Posterior vena cava (tissue), 2 donors: Measurements from ENCODE around the gene LAMA3. TPM values are rescaled to one million over a fixed set of nuclear protein-coding genes. Genes with fewer than 3 reads are reported as not detected.

Experiments
- DNase-seq: peaks from one replicate; pipeline ENCODE4 v3.0.0-alpha.2; 2020; ENCODE audit warnings: low spot score
- intact Hi-C, 2 donors: fragments of 100-400 bp; cut with DNase I; formaldehyde crosslinking; loops; one replicate each; pipeline versions ENCODE4 v1.14.1 to v1.14.2; 2022 to 2023
- long read RNA-seq, 2 donors: library from polyadenylated mRNA; unstranded; transcript quantifications; one replicate each; pipeline ENCODE4 v2.0.0, GENCODE V29; 2020 to 2021
- total RNA-seq, 2 donors: library from RNA; stranded (reverse); fragmentation: NEBNext Ultra II Directional; extraction: Animal tissue kit (Norgen Biotek cat#: 25700); gene quantifications; one replicate each; pipeline ENCODE4 v1.2.1, GENCODE V29; 2021
- donor health status: DM: yes; HTN: yes; CAD: no.
- donor health status: DM: yes; HTN: yes; CAD: no.

Gene LAMA3, protein sequence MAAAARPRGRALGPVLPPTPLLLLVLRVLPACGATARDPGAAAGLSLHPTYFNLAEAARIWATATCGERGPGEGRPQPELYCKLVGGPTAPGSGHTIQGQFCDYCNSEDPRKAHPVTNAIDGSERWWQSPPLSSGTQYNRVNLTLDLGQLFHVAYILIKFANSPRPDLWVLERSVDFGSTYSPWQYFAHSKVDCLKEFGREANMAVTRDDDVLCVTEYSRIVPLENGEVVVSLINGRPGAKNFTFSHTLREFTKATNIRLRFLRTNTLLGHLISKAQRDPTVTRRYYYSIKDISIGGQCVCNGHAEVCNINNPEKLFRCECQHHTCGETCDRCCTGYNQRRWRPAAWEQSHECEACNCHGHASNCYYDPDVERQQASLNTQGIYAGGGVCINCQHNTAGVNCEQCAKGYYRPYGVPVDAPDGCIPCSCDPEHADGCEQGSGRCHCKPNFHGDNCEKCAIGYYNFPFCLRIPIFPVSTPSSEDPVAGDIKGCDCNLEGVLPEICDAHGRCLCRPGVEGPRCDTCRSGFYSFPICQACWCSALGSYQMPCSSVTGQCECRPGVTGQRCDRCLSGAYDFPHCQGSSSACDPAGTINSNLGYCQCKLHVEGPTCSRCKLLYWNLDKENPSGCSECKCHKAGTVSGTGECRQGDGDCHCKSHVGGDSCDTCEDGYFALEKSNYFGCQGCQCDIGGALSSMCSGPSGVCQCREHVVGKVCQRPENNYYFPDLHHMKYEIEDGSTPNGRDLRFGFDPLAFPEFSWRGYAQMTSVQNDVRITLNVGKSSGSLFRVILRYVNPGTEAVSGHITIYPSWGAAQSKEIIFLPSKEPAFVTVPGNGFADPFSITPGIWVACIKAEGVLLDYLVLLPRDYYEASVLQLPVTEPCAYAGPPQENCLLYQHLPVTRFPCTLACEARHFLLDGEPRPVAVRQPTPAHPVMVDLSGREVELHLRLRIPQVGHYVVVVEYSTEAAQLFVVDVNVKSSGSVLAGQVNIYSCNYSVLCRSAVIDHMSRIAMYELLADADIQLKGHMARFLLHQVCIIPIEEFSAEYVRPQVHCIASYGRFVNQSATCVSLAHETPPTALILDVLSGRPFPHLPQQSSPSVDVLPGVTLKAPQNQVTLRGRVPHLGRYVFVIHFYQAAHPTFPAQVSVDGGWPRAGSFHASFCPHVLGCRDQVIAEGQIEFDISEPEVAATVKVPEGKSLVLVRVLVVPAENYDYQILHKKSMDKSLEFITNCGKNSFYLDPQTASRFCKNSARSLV (N-terminal part only)
- total RNA-seq = 10 to 100 TPM; 38.6 to 48.4 TPM
- long read RNA-seq, donor 1, partial matches to known transcripts = 14 of 22 reads
- long read RNA-seq, donor 1, other reads (novel, unspliced or antisense) = 7 of 22 reads
- long read RNA-seq, donor 2, partial matches to known transcripts = 4 of 10 reads
- long read RNA-seq, donor 2, other reads (novel, unspliced or antisense) = 6 of 10 reads

DNA sequence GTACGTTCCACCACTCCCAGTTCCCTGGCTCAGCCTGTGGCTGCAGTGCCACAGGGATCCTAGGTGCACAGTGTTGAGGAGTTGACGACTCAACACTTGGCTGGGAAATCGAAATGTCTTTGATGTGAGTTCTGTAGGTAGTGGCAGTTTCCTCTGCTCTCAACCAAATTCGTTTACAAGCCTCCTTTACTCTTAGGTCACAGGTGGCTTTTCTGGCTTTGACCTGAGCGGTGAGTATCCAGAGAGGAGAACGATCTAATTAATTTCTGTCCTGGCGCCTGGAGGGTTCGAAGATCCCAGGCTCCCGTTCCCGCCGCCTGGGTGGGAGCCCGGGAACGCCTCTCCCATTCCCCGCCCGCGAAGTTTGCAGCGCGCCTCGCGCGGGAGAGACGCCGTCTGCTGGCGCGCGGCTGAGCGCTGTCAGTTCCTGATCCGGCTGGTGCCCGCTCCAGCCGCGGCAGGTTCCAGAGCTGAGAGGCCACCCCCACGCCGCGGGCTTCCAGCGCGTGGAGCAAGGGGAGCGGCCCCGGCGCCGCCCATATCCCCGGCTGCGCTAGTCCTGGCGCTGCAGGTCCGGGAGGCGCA is at the start of gene LAMA3:
LAMA3 (plus strand) TSS at position 423 of the 585 bp plus-strand sequence. CDS start 231 bp downstream, outside the sequence.
- intact Hi-C loops = no loop called here
- peak; percentile 89 for DNase-seq

DNA sequence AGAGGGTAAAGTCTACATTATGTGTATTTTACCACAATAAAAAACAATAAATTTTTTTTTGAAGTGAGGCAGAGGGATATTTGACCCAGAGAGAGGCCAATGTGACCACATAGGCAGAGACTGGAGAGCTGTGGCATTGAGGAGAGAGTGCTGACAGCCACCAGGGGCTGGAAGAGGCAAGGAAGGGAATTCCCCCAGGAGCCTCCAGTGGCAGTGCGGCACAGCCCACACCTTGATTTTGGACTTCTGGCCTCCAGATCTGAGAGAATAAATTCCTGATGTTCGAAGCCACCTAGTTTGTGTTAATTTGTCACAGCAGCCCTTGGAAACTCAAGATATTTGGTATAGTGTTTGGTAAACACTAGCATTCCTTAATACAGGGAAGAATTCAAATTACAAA is 49.2 kb upstream of the LAMA3 start:
- DNase-seq = no peak
- intact Hi-C loops = no loop called here

DNA sequence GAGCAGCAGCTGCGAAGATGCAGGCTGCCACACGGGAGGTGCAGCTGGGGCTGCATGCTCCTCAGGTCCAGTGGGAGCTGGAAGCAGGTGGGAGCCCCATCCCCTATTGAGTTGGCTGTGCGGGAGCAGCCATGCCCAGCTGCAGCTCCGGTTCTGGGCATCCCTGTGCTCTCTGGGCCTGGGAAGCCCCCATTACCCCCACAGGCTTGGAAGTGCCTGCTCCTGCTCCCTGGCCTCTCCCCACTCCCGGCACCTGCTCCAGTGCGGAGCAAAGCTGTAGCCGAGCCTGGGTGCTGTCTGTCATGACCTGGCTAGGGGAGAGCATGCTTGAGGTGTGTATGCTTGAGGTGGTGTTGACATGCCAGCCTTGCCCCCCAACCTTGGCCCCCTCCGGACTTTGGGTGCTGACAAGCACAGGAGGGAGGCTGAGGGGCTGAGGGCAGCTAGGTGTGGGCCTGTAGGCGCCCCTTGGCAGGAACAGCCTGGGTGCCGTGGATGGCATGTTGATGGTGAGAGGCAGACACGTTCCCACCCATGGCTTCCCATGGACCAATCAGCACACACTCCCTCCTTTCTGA is 48.0 kb upstream of the LAMA3 start:
- DNase-seq = no peak
- intact Hi-C loops = no loop called here

DNA sequence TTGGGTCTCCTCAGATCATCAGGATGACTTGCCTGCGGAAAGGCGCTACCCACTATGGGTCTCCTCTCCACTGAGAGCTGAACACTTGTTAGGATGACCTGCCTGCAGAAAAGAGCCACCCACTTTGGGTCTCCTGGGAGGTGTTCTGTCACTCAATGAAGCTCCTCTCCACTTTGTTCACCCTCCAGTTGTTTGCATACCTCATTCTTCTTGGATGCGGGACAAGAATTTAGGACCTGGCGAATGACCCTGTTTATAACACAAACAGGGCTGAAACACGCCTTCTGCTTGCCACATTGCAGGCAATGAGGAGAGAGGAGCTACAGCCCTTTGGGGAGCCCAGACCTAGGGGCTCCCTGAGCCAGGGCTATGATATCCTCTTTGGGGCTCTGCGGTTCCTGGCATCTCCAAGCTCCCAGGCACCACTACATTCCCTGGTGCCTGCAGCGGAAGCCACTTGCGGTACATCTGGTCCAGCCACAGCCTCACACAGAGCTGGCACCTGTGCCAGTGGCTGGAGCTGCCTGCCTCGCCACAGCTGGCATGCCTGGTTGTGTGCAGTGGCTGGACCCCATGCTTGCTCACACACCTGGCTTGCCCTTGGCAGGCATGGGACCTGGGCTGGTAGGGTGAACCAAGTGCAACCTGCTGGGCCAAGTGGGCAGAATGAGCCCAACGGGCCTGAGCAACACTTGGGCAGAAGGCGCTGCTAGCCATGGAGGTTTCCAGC is 47.2 kb upstream of the LAMA3 start:
- intact Hi-C loops = no loop called here
- no peak for DNase-seq

DNA sequence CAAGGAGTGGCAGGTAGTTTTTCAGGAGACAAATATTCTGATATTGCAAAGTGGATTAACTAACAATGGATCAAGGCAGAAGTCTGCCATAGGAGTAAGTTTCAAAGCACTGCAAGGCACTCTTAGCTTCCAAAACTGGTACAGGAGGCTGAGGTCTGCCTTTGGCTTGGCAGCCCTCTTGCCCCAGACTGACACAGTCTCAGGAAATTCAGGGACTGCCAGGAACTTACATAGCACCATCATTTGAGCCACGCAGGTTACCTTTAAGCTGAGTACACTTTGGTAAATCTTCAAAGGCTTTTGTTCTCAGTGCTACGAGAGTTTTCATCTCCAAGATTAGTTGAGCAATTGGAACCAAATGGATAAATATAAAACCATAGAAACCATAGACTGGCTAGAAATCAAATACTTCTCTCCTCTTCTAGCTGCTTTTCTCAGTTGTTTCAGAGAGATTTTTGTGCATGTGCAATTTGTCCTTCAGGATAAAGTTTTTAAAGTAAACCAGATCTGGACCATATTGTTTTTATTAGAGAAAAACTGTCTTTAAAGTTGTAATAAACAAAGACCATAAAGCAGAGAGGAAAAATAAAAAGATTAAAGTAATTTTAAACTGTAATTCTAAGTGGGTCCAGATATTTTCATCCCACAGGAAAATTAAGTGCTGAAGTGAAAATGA is 45.3 kb upstream of the LAMA3 start:
- intact Hi-C loops = no loop called here
- no peak for DNase-seq

DNA sequence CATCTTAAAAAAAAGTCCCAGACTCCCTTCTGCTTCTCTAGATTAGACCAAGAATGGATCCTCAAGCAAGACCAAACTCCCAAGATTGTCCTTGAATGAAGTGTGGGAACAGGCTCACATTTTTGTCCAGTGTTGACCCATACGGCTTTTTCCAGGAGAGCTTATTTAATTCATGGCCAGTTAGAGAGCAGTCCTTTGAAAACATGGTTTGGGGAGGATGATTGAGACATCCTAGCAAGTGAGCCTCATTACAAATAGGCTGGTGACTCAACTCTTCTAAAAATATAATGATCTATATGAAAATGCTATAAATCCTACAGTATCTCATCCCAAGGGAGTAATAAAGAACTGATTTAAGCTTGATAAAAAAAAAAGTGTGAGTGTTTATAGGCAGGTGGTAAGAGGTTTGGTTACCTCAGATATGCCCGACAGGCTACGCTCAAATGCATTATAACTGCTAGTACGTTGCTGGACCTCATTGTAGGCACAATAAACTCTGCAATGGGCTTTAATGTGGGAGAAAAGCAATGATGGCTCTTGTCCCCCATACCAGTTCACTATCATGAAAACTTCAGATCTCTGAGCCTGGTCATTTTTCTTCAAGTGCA is 43.6 kb upstream of the LAMA3 start:
- no peak for DNase-seq
- intact Hi-C loops = no loop called here

DNA sequence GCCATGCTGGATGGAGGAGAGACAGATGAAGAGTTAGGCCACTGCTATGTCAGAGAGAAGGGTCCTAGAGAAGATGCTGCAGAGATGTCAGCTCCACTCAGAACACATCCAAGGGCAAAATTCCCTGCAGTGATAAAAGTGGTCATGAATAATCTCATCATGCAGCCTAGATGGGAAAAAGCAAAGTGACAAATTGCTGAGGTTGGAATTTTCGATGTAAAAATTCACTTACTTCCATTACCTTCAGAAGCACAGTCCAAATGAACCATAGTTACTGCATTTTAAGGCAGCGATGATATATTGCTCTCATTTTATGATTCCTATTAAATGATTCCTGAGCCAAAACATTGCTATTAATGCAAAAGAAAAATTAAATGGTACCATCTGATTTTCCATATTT is 43.0 kb upstream of the LAMA3 start:
- no peak for DNase-seq
- intact Hi-C loops = no loop called here

DNA sequence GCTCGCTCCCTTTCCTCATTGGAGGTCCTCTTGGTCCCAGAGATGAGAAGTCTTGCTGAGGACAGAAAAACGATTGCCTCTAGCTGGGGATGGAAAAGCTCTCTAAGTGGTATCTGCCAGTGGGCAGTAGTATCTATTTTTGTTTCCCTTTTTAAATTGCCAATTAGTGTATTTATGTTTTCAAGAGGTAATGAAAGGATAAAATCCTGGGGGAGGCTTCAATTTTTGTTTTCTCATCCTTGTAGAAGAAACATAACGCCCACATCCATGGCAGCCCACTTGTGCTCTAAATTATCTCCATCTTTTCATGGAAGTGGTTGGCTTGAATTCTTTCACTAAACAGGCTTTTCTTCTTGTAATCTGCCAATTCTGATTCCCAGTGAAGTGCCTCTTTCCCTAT is 40.8 kb upstream of the LAMA3 start:
- intact Hi-C loops = no loop called here
- DNase-seq = no peak

DNA sequence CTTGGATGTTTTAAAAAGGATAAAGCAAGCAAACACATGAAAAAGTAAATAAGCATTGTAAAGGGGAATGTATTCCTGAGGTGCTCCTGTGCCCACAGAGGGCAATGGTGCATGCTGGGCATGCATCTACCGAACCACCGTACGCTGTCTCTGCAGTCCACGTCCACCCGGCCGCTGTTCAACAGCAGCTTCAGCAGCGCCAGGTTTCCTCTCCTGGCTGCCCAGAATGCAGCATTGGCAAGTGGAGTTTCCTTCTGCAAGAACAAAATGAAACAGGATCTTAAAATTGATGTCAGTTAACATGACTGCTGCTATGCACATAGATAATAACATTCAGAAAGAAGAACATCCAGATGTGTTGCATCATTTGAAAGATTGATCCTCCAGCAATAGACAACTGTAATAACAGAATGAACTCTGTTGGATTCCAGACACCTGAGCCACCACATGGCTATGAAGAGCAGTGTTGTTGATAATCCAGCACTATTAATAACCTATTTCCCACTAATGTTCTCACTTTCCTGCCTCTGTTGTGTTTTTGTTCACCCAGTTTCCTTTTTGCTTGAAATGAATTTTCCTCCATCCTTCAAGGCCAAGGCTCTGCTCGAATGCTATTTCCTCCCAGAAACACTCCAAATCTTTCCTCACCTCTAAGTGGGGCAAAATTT is 40.2 kb upstream of the LAMA3 start:
- intact Hi-C loops = no loop called here
- DNase-seq = no peak

DNA sequence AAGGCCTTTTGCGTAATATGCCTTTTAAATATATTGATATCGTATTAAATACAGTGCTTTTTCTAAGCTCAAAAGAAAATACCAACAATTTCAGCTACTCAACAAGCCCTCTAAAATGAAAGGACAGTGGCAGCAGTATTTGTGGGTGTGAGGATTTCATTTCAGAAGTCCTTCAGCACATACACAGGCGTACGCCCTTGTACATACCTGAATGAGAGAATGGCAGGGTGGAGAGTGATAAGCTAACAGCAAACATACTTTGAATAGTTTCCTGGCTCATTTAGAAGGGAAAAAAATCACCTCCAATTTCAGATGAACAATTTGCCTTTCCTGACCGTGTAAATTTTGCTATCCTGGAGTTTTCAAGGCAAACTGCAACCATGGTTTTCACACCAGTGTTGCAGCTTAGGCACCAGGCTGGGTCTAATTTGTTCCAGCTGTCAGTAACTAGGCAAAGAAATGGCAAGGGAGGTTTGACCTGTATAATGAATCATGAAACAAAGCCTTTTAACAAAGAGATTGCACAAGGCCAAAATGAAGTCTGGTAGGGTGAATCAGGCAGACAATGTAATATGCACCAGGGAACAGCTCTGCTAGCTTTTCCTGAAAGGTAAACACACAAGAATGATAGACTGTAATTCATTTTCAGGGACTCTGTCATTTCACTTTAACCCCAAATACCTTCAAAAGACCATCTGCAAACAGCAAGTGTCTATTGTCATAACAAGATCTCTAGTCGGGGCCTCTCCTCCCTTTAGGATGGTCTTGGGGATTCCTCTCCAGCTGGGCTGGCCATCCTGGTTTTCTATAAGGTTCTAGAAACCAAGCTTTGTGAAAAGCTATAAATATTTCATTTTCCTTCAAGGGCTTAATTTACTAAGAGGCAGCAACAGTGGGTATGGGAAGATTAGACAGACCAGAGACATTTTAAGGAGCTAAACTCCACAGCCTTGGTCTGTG is 38.0 kb upstream of the LAMA3 start:
- no peak for DNase-seq
- intact Hi-C loops = no loop called here

DNA sequence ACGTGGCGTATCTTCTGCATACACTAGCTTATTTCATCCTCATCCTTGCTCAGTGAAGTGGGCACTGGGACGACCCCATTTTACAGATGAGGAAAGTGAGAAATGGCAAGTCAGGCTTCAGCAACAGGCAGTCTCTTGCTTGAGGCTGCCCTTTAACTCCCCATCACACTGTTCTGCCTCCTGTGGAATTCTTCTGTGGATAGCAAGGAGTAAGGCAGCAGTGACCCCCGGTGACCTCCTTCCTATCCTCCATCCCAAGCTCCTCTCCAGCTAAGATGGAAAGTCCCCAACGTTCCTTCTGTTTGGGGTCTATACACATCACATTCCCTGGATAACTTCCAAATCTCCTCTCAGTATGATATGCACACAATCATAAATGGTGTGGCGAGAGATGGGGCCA is 37.0 kb upstream of the LAMA3 start:
- no peak for DNase-seq
- intact Hi-C loops = no loop called here

DNA sequence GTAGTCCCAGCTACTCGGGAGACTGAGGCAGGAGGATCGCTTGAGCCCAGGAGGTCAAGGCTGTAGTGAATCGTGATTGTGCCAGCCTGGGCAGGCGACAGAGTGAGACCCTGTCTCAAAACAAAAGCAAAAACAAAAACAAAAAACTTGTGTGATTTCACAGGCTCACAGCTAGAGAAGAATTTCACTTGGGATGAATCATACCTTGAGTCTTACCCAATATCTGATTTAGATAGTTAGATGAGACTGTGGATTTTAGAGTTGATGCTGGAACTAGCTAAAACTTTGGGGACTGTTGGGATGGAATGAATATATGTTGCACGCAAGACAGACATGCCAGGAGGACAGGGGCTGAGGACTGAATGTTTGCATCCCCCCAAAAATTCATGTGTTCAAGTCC is 31.0 kb upstream of the LAMA3 start:
- no peak for DNase-seq
- intact Hi-C loops = no loop called here

DNA sequence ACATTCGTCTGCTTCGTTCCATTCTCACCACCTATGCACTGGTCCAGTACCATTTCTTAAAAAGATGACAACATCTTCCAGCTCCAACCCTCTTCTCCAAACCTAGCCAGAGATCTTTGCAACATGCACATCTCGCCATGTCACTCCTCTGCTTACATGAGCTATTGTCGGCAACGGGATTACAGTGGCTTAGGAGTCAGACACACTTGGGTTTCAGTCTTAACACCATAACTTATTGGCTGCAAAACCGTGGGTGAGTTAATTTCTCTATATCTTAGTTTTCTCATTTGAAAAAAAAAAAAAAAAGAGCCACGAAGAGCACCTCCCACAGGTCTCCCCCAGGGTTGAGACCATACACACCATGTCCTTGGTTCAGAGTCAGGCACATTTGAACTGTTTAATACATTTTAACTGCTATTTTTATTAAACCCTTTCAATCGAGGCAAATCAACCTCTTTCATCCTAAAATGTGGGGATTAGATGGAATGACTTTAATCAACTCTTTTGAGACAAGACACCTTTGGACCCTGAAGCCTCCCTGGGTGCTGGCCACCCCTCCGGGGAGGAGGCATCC is 27.4 kb upstream of the LAMA3 start:
- intact Hi-C loops = no loop called here
- DNase-seq = no peak

DNA sequence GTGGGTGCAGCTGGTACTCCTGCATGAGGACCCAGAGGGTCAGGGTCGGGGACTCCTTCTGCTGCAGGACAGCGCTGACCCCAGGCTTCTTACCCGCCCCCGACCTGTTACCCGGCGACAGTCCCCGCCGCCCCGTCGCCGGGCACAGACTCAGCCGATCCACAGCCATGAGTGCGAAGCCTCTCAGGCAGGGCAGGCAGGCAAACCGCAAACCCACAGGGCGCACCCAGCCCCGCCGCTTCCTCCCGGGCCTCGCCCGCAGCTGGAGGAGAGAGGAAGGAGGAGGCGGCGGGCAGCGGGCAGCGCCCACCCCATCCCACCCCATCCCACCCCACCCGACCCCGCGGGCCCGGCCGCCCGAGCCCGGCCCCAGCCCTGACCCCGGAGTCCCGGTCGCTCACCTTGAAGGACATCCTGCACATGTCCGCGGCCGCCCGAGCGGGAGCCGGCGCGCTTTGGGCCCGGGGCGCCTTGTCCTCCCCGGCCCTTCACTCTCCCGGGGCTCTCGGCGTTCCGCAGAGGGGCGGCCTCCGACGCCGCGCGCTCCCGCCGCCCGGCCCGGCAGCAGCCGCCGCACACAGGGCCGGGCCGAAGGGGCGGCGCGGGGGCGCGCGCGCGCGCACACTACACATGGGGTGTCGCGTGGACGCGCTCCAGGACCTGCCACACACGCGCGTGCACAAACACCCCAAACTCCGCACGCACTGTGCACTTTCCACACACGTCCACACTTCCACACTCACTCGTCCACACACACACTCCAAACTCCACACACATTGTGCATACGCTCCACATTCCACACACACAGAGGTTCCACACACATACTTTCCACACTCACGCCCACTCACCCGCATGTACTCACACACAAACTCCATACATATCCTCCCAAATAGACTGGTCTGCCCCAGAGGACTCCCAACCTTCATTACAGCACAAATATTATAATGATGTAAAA is 26.7 kb upstream of the LAMA3 start, which contains the start of gene ANKRD29:
ANKRD29 (minus strand) TSS at position 603 of the 955 bp plus-strand sequence; CDS start at position 422, 181 bp downstream.
- intact Hi-C loops = no loop called here
- DNase-seq = no peak
